HG02840 (cell line): ENCODE measurements around the gene QKI.

Source experiments
- ATAC-seq: cut with Tn5 transposase; IDR thresholded peaks from one replicate; pipeline ENCODE4 v1.9.1; 2021; ENCODE audit warnings: mild to moderate bottlenecking, moderate library complexity, moderate number of reproducible peaks; ENCODE audit not compliant: unreplicated experiment, low FRiP score

The QKI gene

GRCh38 chr6:163600331-163600730 is 185.8 kb downstream of the QKI start:
- ATAC-seq, result no peak

DNA sequence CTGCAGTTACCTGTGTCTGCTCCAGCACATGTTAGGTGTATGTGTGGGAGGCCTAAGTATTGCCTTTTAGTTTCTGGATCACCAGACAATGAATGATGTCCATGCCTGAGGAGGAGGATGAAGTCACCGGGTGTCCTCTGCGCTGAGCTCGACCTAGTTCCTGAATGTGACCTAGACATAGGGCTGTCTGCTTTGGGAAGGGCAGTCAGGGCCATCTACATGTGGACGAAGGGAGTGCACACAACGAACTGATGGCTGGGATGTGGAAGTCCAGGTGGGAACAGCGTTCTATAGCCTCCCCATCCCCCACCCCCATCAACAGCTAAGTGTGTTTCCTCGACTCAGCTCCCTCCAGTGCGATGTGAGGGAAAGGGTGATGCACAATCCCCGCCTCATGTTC is 186.3 kb downstream of the QKI start:
- no peak for ATAC-seq

- no peak for ATAC-seq
These were observed 188.3 kb downstream of the QKI start for GRCh38 chr6:163602851-163603250.

DNA sequence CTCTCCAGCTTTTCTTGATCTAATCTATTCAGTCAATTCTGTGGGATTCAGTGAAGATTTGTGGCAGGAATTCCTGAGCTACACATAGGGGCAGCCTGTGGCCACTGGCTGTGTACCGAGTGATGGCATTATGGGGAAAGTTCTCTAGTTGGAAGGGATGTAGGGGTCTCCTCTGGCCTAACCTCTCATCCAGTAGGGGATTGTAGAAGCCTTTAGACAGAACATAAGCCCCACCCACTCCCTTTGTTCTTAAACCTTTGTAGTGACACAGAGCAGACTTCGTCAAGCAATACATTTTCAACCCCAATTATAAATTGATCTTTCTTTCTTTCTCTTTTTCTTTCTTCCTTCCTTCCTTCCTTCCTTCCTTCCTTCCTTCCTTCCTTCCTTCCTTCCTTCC is 188.9 kb downstream of the QKI start:
- no peak for ATAC-seq

- ATAC-seq, result no peak
These were observed 191.0 kb downstream of the QKI start for GRCh38 chr6:163605385-163606097.

DNA sequence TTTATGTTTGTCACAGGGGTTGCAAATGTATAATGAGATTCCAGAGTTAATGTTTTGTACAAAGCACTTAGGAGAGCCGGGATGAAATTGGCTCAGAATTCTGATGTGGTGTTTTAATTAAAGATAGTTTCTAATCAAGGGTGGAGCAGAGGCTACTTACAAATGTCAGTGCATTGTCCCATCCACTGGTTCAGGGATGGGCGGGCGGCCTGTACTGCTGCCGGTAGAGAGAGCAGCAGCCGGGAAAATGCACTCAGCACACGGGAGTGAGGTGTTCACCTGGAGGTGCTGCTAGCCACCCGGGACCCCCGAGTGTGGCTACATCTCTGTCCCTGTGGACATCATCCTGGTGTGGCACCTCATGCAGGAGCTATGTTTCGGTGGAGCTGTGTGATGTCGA is 193.3 kb downstream of the QKI start:
- no peak for ATAC-seq

GRCh38 chr6:163608204-163608644 is 193.7 kb downstream of the QKI start:
- no peak for ATAC-seq

- ATAC-seq, result no peak
These were observed 197.7 kb downstream of the QKI start for GRCh38 chr6:163612200-163612599.

DNA sequence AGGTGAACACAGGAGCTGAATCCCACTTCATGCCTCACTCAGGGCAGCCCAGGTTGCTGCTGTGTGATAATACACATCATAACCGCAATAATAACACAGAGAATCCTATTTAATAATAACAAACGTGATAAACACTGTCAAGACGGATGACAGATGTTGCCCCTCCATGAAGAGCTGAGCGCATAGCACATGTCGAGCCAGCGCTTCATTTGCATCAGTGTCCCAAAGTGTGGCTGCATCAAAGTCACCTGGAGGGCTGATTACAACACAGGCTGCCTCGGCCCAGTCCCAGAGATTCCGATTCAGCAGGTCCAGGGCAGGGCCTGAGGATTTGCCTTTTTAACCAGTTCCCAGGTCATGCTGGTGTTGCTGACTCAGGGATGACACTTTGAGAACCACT is 198.5 kb downstream of the QKI start:
- no peak for ATAC-seq

GRCh38 chr6:163613668-163614067 is 199.2 kb downstream of the QKI start:
- ATAC-seq, result no peak

DNA sequence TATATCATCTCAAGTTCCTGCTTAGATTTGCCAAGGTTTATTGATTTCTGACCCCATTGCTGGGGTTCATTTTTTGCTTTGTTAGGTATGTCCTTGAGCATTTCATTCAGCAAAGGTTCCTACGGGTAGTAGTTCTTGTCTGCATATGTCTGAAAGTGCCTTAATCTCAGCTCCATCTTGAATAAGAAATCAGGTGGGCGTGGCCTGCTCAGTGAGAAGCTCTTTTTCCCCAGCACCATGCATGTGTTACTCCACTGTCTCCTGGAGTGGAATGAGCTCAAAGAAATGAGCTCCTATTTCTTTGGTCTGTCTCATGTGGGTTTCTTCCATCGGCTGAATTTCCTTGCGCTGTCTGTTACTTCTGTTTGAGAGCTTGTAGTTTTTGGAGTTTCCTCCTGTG is 201.9 kb downstream of the QKI start:
- no peak for ATAC-seq

DNA sequence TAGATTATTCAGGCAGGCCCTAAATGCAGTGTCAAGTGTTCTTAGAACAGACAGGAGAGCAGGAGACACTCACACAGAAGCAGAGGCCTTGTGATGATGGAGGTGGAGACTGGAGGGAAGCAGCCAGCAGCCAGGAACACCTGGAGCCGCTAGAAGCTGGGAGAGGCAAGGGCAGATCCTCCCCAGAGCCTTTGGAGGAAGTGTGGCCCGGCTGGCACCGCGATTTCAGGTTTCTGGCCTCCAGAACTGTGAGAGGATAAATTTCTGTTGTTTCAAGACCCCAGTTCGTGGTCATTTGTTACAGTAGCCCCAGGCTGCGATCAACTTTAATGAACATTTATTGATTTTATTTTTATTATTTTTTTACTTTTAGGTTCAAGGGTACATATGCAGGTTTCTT is 203.0 kb downstream of the QKI start:
- no peak for ATAC-seq

- no peak for ATAC-seq
These were observed 205.6 kb downstream of the QKI start for GRCh38 chr6:163620101-163620500.

DNA sequence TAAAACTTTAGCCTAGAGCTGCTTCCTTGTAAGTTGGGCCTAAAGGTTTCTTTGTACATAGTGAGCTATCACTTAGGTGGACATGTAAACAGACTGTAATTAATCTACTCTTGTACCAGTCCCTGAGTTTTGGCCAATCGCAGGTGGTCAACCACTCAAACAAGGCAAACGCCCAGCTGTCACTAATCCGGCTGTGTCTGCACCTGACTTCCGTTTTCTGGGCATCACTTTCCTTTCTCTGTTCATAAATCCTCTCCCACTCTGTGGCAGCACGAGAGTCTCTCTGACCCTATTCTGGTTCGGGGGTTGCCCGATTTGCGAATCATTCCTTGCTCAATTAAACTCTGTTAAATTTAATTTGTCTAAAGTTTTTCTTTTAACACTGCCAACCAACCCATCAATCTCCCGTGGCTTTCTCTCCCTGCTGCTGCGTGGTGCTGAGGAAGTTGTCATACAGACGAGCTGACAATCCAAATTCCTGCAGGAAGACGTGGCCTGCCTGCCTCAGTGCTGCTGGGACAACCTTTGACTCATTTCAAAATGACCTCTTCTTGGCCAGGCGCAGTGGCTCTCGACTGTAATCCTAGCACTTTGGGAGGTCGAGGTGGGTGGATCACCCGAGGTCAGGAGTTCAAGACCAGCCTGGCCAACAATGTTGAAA is 206.3 kb downstream of the QKI start:
- ATAC-seq, result no peak

- no peak for ATAC-seq
These were observed 210.7 kb downstream of the QKI start for GRCh38 chr6:163625265-163625664.

- ATAC-seq, result no peak
These were observed 211.8 kb downstream of the QKI start for GRCh38 chr6:163626073-163626867.

DNA sequence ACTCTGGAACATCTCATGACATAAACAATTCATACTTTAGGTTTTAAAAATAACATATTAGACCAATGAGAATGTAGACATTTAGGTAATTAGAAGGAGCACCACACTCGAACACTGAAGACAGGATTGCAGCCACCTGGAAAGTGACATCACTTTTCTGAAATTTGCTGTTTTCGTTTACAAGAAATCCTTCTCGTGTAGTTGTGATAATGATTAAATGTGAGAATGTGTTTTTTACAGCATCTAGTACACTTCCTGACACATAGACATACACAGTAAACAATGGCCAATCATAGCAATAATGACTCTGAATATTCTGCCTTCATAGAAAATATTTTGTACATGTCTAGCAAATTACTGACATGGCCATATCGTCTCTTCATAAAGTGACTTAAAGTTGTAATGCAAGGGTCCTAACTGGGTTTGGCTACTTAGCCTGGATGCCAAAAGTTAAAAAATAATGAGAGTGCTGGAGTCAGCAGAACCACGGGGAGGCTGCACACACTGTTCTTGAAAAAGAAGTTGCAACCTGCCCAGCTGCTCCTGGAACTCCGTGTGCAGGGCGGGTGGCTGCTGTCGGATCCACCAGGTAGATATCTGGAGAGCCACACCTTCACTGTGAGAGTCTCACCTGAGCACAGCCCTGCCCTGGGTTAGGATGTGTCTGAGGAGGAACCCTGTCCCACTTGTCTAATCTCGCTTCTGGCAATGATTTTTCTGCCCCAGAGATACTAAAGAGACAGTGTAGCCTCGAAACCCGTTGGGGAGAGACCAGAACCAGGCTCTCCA is 212.9 kb downstream of the QKI start:
- no peak for ATAC-seq
